HG02588 (cell line): ENCODE measurements around the gene SNRNP27.
"Not testable (repeated sequence)": the region's sequence is repeated elsewhere in the genome, so short reads cannot be mapped to it uniquely, and the experiment has no call there.

ENCODE experiments used
- ATAC-seq: cut with Tn5 transposase; IDR thresholded peaks from one replicate; pipeline ENCODE4 v1.9.1; 2021; ENCODE audit warnings: mild to moderate bottlenecking, moderate library complexity; ENCODE audit not compliant: unreplicated experiment

The SNRNP27 gene

GRCh38 chr2:69945441-69945840 is 51.7 kb downstream of the SNRNP27 start:
- ATAC-seq, result no peak

- ATAC-seq, result no peak
These were observed 52.2 kb downstream of the SNRNP27 start for GRCh38 chr2:69945941-69946340.

DNA sequence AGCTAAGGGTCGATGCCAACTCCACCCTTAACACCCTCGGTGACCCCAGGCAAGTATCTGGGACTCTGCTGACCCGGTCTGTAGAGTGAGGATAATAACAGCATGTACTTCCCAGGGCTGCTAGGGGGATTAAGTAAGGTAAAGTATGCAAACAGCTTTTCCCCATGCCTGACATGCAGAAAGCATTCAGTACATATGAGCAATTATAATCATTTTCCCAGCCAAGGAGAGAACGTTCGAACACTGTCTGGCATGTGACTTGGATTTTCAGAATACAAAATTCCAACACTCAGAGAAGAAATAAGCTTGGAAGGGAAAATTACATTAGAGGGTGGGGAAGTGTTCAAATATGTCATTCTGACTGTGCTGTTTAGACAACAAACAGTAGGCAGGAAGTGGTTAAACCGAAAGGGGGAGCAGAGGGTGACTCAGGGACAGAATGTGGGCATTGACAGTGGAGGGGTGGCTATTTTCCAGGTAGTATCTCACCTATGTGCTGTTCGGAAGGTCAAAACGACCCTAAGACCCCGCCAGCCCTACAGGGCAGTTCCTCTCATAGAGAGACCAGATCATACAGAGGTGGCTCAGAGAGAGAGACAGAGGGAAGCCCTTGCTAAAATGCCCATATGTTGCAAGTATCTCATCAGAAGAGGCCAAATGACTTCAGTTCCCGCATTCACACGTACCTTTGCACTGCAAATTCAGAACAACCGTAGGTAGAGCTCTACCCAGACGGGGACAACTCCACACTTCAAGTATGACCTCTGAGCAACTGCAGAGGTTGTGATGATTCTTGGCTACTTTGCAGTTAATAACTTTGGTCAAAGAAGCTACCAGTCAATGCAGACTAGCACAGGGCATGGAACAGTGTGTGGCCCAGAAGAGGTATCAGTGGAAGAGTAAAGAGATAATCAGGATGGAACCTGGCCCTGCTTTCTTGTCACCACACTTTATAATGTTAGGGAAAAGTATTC is 52.9 kb downstream of the SNRNP27 start:
- ATAC-seq, result peak; percentile 50

- no peak for ATAC-seq
These were observed 53.7 kb downstream of the SNRNP27 start for GRCh38 chr2:69947325-69947931.

- no peak for ATAC-seq
These were observed 54.5 kb downstream of the SNRNP27 start for GRCh38 chr2:69948032-69948962.

DNA sequence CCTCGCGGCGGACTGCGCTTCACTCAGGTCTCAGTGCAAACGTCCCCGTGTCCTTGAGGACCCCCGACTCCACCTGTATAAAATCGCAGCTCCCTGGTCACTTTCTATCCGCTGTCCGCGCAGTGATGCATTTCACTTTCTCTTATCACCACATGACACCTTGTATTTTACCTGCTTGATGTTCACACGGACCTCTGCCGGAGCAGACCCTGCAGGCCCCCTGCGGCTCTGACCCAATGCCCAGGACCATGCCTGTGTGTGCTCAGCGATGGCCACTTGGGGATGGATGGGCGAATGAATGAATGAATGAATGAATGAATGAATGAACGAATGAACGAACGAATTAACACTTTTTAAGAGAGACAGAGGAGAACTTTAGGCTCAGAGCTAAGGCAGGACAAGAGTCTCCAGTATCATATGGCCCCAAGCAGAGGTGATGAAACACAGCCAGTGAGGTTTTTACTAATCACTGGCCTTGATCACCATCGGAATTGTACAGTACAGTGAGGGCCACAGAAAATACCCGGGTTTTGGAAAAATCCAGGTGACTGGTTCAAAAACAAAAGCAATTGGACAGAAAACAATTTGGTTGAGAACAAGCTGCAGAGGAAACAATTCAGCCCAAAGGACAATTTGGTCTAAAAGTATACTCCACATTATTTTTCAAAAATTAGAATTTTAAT is 55.3 kb downstream of the SNRNP27 start:
- no peak for ATAC-seq

- no peak for ATAC-seq
These were observed 56.5 kb downstream of the SNRNP27 start for GRCh38 chr2:69950241-69950640.

DNA sequence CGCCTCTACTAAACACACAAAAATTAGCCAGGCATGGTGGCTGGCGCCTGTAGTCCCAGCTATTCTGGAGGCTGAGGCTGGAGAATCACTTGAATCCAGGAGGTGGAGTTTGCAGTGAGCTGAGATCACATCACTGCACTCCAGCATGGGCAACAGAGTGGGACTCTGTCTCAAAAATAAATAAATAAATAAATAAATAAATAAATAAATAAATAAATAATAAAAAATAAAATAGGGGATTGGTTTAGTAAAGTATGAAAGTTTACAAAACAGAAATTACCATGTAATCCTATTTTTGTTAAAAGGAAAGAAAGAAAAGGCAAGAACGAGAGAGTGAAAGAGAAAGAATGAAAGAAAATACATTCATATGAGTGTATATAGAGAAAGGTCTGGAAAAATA is 56.9 kb downstream of the SNRNP27 start:
- ATAC-seq, result not testable (repeated sequence)

DNA sequence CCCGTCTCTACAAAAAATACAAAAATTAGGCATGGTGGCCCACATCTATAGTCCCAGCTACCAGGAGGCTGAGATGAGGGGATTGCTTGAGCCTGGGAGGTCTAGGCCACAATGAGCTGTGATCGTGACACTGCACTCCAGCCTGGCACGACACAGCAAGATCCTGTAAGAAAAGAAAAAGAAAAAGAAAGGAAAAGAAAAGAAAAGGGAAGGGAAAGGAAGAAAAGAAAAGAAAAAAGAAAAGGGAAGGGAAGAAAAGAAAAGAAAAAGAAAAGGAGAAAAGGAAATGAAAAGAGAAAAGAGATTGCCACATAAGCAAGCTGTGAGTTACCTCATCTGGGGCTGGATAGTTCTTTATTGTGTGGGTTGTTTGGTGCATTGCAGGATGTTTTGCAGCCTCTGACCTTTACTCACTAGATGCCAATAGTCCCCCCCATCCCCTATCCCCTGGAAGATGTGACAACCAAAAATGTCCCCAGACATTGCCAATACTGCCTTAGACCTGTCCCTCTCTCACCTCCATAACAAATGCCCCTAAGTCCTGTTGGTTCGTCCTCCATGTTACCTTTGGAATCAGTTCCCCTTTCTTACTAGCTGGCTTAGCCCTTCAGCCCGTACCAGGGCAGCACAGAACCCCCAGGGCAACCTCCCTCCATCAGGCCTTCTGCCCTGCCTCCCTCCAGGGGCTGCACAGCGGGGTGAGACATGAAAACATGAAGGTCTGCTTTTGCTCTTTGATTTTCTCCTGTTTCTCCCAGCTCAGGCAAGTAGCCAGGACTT is 58.8 kb downstream of the SNRNP27 start:
- no peak for ATAC-seq

- no peak for ATAC-seq
These were observed 60.3 kb downstream of the SNRNP27 start for GRCh38 chr2:69954084-69954483.
